Nephron (organoid): ENCODE data around the gene ATP2A1.
A peak's percentile ranks its signal among the peaks of the same experiment; 100 is the strongest.
"Not testable (repeated sequence)": the region's sequence is repeated elsewhere in the genome, so short reads cannot be mapped to it uniquely, and the experiment has no call there.

Source experiments
- H3K27ac Mint-ChIP-seq, 3 experiments: 2 replicates each; pipeline ENCODE4 v1.8.0; 2020; ENCODE audit warnings: mixed read lengths in 3 of 3, mild to moderate bottlenecking in 2 of 3, moderate library complexity in 1 of 3
- H3K27me3 Mint-ChIP-seq: 2 replicates; pipeline ENCODE4 v1.8.0; 2021; ENCODE audit warnings: low read depth, mild to moderate bottlenecking, moderate library complexity, mixed read lengths
- H3K36me3 Mint-ChIP-seq: 2 replicates; pipeline ENCODE4 v1.8.0; 2020; ENCODE audit warnings: low read depth, mixed read lengths
- H3K4me1 Mint-ChIP-seq: 2 replicates; pipeline ENCODE4 v1.8.0; 2020; ENCODE audit warnings: mixed read lengths
- H3K4me3 Mint-ChIP-seq, 3 experiments: 2 replicates each; pipeline ENCODE4 v1.8.0; 2020; ENCODE audit warnings: mild to moderate bottlenecking in 3 of 3, mixed read lengths in 3 of 3, moderate library complexity in 2 of 3
- H3K9me3 Mint-ChIP-seq: 2 replicates; pipeline ENCODE4 v1.8.0; 2020; ENCODE audit warnings: mixed read lengths
- TF ChIP-seq, protein P1 (sequence below), 3 experiments: fragments of 200-600 bp; sonication (generic); IDR thresholded peaks; one replicate each; pipeline ENCODE4 v1.5.0; 2021; ENCODE audit warnings: antibody characterized with exemption in 3 of 3; ENCODE audit not compliant: unreplicated experiment in 3 of 3

ATP2A1 gene

GRCh38 chr16:28865001-28865688, 13.1 kb upstream of the ATP2A1 start:
- peaks cover 24% of the 10 kb centered on the region for H3K36me3 Mint-ChIP-seq
- H3K27me3 Mint-ChIP-seq, result no peaks in the 10 kb centered on the region
- TF ChIP-seq, protein P1, sequence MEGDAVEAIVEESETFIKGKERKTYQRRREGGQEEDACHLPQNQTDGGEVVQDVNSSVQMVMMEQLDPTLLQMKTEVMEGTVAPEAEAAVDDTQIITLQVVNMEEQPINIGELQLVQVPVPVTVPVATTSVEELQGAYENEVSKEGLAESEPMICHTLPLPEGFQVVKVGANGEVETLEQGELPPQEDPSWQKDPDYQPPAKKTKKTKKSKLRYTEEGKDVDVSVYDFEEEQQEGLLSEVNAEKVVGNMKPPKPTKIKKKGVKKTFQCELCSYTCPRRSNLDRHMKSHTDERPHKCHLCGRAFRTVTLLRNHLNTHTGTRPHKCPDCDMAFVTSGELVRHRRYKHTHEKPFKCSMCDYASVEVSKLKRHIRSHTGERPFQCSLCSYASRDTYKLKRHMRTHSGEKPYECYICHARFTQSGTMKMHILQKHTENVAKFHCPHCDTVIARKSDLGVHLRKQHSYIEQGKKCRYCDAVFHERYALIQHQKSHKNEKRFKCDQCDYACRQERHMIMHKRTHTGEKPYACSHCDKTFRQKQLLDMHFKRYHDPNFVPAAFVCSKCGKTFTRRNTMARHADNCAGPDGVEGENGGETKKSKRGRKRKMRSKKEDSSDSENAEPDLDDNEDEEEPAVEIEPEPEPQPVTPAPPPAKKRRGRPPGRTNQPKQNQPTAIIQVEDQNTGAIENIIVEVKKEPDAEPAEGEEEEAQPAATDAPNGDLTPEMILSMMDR (IDR thresholded peaks at IDR 0.05; ENCODE audit: unreplicated experiment in 3 of 3), result no peak
- no peaks in the 10 kb centered on the region for H3K9me3 Mint-ChIP-seq
- peaks cover 18% of the 10 kb centered on the region for H3K4me1 Mint-ChIP-seq
- peak overlapping the region; percentile 99 to 100 (median 100) for H3K4me3 Mint-ChIP-seq
- H3K27ac Mint-ChIP-seq, result peak overlapping the region; percentile 99 to 100 (median 100)

DNA sequence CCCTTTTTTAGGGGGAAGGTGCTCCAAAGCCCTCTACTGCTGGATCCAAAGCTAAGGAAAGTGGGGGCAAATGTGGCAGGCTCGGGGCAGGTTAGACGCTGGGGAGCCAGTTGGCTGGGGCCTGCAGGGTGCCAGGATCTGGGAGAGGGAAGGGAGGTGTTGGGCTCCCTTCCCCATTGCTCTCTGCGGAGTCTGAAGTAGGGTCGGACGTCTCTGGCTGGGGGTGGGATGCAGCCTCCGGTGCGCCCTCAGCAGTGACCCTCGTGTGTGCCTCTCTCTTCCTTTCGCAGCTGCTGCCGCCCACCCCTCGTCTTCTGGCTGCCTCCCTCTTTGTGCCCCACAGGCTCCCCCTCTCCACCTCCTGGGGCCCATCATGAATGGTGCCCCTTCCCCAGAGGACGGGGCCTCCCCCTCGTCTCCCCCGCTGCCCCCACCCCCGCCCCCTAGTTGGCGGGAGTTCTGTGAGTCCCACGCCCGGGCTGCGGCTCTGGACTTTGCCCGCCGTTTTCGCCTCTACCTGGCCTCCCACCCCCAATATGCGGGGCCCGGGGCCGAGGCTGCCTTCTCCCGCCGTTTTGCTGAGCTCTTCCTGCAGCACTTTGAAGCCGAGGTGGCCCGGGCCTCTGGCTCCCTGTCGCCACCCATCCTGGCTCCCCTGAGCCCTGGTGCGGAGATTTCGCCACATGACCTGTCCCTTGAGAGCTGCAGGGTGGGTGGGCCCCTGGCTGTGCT, 12.4 kb upstream of the ATP2A1 start:
- Mint-ChIP-seq H3K4me1 (peaks cover 18% of the 10 kb centered on the region), H3K4me3 (peak overlapping the region; percentile 99 to 100 (median 100)), H3K27me3 (no peaks in the 10 kb centered on the region)

GRCh38 chr16:28866454-28866804, 11.9 kb upstream of the ATP2A1 start:
- Mint-ChIP-seq H3K36me3 (peaks cover 31% of the 10 kb centered on the region), H3K4me1 (peaks cover 18% of the 10 kb centered on the region), H3K4me3 (peak overlapping the region; percentile 68 to 72 (median 71)), H3K9me3 (no peaks in the 10 kb centered on the region), H3K27me3 (no peaks in the 10 kb centered on the region), H3K27ac (peak overlapping the region in 2 of 3 experiments; percentile 22 to 100)
- TF ChIP-seq, protein P1 (IDR thresholded peaks at IDR 0.05; ENCODE audit: unreplicated experiment in 3 of 3), result no peak

More for the DNA sequence above, 12.4 kb upstream of the ATP2A1 start:
- no peaks in the 10 kb centered on the region for H3K9me3 Mint-ChIP-seq
- peak overlapping the region; percentile 74 to 100 (median 99) for H3K27ac Mint-ChIP-seq
- TF ChIP-seq, protein P1 (IDR thresholded peaks at IDR 0.05; ENCODE audit: unreplicated experiment in 3 of 3), result no peak
- peaks cover 31% of the 10 kb centered on the region for H3K36me3 Mint-ChIP-seq

GRCh38 chr16:28867241-28867640, 11.0 kb upstream of the ATP2A1 start:
- Mint-ChIP-seq H3K4me1 (peaks cover 18% of the 10 kb centered on the region), H3K27ac (peak overlapping the region in 2 of 3 experiments; percentile 70 to 100), H3K9me3 (no peaks in the 10 kb centered on the region), H3K36me3 (peaks cover 31% of the 10 kb centered on the region), H3K27me3 (no peaks in the 10 kb centered on the region), H3K4me3 (peak overlapping the region; percentile 43 to 71 (median 68))
- TF ChIP-seq, protein P1 (IDR thresholded peaks at IDR 0.05; ENCODE audit: unreplicated experiment in 3 of 3), result no peak

DNA sequence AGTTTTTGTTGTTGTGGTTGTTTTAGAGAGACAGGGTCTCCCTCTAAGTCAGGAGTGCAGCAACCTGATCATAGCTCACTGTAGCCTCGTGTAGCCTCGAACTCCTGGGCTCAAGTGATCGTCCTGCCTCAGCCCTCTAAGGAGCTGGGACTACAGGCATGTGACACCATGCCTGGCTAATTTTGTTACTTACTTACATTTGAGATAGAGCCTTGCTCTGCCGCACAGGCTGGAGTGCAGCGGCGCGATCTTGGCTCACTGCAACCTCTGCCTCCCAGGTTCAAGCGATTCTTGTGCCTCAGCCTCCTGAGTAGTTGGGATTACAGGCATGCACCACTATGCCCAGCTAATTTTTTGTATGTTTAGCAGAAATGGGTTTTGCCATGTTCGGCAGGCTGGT, 10.6 kb upstream of the ATP2A1 start:
- H3K27ac Mint-ChIP-seq, H3K9me3 Mint-ChIP-seq, H3K27me3 Mint-ChIP-seq: not testable (repeated sequence)
- Mint-ChIP-seq H3K36me3 (peaks cover 34% of the 10 kb centered on the region), H3K4me1 (peaks cover 18% of the 10 kb centered on the region), H3K4me3 (peak overlapping the region; percentile 43 to 71 (median 68))

- H3K36me3 Mint-ChIP-seq, result peaks cover 40% of the 10 kb centered on the region
- no peak overlapping the region for H3K27ac Mint-ChIP-seq
- peaks cover 16% of the 10 kb centered on the region for H3K4me1 Mint-ChIP-seq
- H3K4me3 Mint-ChIP-seq, result no peak overlapping the region
- H3K27me3 Mint-ChIP-seq, result no peaks in the 10 kb centered on the region
- H3K9me3 Mint-ChIP-seq, result no peaks in the 10 kb centered on the region
- TF ChIP-seq, protein P1 (IDR thresholded peaks at IDR 0.05; ENCODE audit: unreplicated experiment in 3 of 3), result no peak
Observed at GRCh38 chr16:28869201-28869600, 9.1 kb upstream of the ATP2A1 start.
